HG03354 (cell line): ENCODE data around the gene CLRN1.
"Not testable (repeated sequence)": the region's sequence is repeated elsewhere in the genome, so short reads cannot be mapped to it uniquely, and the experiment has no call there.

Source experiments
- ATAC-seq: cut with Tn5 transposase; IDR thresholded peaks from one replicate; pipeline ENCODE4 v1.9.1; 2021; ENCODE audit warnings: mild to moderate bottlenecking; ENCODE audit not compliant: unreplicated experiment, poor library complexity, severe bottlenecking

Gene CLRN1

GRCh38 chr3:150972366-150973071 is at the start of gene CLRN1:
Gene CLRN1, minus strand, starts transcription at chr3:150972727. Its CDS starts 19 bp downstream, at chr3:150972708.
- no peak for ATAC-seq

GRCh38 chr3:151016478-151016795 is 43.9 kb upstream of the CLRN1 start:
- ATAC-seq: no peak

GRCh38 chr3:151015767-151016477 is 43.4 kb upstream of the CLRN1 start:
- ATAC-seq: no peak

GRCh38 chr3:151015181-151015580 is 42.7 kb upstream of the CLRN1 start:
- no peak for ATAC-seq

GRCh38 chr3:151014501-151015018 is 42.0 kb upstream of the CLRN1 start:
- ATAC-seq: no peak

- ATAC-seq: no peak
Measured at GRCh38 chr3:151012753-151013152, 40.2 kb upstream of the CLRN1 start.

- ATAC-seq: no peak
Measured at GRCh38 chr3:151011427-151011826, 38.9 kb upstream of the CLRN1 start.

GRCh38 chr3:151009981-151010380 is 37.5 kb upstream of the CLRN1 start:
- ATAC-seq: no peak

- no peak for ATAC-seq
Measured at GRCh38 chr3:151009430-151009829, 36.9 kb upstream of the CLRN1 start.

- no peak for ATAC-seq
Measured at GRCh38 chr3:151008699-151009098, 36.2 kb upstream of the CLRN1 start.

- no peak for ATAC-seq
Measured at GRCh38 chr3:151003768-151004134, 31.2 kb upstream of the CLRN1 start.

- no peak for ATAC-seq
Measured at GRCh38 chr3:151003029-151003767, 30.7 kb upstream of the CLRN1 start.

GRCh38 chr3:151002003-151002981 is 29.8 kb upstream of the CLRN1 start:
- ATAC-seq: no peak

- ATAC-seq: no peak
Measured at GRCh38 chr3:150998996-150999395, 26.5 kb upstream of the CLRN1 start.

- ATAC-seq: no peak
Measured at GRCh38 chr3:150996731-150997130, 24.2 kb upstream of the CLRN1 start.

- ATAC-seq: no peak
Measured at GRCh38 chr3:150995510-150995909, 23.0 kb upstream of the CLRN1 start.

- no peak for ATAC-seq
Measured at GRCh38 chr3:150989208-150989607, 16.7 kb upstream of the CLRN1 start.

GRCh38 chr3:150988395-150988794 is 15.9 kb upstream of the CLRN1 start:
- ATAC-seq: not testable (repeated sequence)

- no peak for ATAC-seq
Measured at GRCh38 chr3:150985711-150986110, 13.2 kb upstream of the CLRN1 start.

GRCh38 chr3:150984066-150984465 is 11.5 kb upstream of the CLRN1 start:
- no peak for ATAC-seq
